OCI-M2 (cell line): ENCODE measurements around the gene KCNJ9.

Experiments
- DNase-seq: peaks from one replicate; lab custom pipeline; 2025; ENCODE audit not compliant: unreplicated experiment; lab: John Stamatoyannopoulos, UW

The KCNJ9 gene

DNA sequence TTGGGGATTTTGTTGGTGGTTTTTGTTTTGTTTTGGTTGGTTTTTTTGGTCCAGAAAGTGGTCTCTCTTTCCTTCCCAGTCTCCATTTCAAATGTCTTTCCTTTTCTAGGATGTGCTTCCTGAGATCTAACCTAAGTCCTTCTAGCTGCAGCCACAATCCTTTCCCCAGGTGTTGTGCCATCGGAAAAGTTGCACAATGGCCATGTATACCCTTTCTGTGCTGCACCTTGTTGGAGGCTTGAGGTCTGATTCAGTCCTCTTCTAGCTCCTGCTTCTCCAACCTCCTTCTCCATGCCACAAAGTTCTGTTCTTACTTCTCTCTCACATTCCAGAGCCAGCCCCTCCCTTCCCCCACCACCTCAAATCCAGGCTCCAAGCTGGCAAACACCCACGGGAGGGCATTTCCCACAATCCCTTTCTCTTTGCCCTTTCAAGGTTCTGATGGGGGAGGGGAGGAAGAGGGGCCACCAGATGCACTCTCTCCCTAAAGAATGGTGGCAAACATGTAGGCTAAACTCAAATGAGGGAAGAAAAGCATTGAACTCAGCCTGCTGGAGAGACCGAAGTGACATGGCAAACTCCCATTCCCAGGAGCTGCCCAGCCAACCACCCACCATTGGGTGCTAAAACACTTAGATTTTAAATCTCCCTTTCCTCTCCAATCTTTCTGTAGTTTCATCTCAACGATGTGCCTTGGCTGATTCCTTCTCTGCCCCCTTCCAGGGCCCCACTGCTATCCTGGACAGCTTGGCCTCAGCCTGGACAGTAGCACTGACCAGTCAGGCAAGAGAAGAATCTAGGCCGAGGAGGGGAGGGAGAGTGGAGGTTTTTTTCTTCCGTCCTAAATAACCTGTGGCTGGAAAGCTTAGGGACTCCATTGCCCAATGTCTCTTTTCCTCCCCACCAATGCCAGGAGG is 14.3 kb upstream of the KCNJ9 start:
- DNase-seq: no peak

DNA sequence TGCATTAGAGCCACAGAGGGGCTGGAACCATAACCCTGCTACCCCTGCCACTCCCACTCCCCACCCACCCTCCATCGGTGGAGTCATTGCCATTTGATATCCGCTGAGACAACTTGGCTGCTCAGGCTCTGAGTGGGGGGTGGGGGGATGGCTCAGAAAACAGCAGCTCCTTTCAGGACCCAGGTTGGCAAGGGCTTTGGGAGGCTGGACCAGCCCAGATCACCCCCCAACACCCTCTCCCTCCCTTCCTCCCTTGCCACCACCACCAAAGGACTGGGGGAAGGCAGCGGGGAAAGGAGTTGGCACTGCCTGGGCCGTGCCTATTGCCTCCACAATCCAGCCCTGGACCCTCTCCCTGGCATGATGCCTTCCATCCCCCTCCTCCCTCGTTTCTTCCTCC is 13.1 kb upstream of the KCNJ9 start:
- no peak for DNase-seq

DNA sequence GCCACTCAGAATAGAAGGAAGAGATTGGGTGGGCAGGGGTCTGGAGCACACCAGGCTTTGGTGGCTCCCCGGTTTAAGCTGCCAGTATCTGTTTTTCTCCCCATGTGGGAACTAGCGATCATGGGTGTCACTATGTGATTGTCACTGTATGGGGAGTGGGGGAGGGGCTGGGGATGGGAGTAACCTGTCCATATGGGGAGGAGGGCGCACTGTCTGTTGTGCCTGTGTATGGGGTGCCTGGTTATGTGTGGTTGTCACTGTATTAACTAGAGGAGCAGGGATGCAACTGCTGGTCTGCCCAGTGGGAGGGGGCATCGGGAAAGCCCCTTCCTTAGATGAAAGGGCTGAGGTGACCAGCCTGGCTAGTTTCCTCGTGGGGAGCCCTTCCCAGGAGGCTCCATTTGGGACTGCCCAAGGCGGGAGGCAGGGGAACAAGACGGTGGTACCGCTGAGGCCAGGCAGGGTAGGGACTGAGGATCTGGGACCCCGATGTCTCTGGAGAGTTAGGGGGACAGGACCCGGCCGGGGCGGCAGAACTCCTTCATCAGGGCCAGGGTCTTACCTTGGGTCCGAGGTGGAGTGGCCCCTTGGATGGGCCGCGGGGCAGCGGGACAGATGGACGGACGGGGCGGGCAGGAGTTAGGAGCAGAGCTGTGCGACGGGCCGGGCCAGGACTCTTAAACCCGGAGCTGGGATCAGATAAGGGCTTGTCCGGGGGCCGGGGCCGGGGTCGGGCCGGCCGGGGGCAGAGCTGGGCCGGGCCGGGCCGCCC is 11.7 kb upstream of the KCNJ9 start, which contains the start of gene KCNJ10:
KCNJ10 (minus strand) TSS at position 701 of the 772 bp plus-strand sequence. CDS start 27,628 bp downstream, outside the sequence.
- DNase-seq: no peak

DNA sequence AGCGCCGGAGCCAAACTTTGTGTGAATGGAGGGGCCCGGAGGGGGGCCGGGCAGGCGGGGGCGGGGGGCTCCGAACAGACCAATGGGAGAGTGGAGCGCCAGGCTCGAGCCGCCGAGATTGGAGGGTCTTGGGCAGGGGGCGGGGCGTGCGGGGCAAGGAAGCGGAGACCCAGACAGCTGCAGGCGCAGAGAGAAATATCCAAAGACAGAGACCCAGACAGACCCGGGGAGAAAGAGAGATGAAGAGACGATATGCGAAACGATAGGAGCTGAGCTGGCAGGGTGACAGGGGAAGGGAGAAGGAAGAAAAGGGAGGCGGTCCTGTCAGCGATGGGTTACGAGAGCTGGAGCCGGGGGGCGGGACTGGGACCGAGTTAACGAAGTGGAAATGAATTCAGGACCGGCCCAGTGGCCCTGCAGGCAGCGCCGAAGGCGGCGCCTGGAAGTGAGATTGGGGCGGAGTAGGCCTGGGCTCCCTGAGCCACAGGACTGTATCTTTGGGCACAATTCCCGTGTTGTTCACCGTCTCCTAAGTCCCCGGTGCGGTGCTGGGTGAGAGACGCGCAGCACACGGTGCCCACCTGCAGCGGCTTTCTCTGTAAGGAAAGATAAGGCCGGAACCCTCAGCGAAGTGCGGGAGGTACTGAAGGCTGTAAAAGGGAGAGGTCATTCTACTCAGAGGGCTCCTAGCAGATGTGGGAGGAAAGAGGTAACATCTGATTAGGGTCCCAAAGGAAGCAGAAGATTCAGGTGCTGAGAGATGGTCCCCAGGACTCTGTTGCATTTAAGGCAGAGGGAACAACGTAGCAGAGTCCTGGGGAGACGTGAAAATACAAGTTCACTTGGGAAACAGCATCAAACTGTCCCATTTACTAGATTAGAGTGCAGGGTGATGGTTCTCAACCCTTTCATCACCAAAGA is 10.8 kb upstream of the KCNJ9 start:
- DNase-seq: no peak

DNA sequence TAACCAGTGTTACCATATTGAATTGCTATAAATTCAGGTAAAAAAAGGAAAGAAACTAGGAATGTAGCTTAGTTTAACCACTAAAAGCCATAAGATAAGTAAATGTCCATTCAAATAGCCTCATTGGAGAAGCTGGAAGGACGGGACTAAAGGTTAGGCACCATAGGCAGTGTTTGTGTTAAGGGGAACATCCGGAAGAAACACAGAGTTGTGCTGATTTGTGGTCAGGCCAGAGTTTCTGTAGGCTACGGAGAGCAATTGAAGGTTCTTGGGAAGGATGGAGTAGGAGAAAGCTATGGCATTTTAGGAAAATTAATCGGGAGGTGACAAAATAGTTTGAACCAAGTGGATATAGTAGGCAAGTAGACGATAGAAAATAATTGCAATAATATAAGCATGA is 10.0 kb upstream of the KCNJ9 start:
- DNase-seq: no peak

DNA sequence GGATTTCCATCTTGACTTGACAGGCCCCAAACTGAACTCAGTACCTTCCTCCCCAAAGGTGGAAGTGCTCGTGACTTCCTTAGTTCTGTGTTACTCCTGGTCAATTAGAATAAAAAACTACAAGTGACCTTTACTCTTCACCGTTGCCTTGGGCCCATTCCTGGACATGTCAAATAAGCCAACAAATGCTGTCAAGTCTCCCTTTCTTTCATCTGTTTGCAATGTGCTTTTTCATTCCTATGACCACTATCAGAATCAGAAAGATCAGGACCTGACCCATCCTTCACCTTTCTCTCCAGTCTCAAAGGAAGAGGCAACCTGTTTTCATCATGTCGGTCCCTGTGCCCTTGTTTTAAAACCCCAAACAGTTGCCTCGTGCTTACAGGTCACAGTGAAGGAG is 6.5 kb upstream of the KCNJ9 start:
- DNase-seq: no peak

DNA sequence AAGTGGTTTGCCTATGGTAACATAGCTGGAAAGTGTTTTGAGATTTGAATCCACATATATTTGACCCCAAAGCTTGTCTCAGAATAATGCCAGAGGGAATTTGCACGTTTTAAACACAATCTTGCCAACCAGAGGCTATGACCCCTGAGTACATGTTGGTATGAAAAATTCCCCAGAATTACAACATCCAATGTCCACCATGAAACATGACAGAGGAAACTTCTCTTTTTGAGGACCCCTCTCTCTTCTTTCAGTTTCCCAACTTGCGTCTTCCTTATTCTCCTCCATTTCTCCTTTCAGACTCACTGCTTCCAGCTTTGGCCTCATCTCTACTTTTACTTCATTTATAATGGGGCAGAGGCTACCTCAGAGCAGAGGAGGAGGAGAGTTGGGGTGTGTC is 5.5 kb upstream of the KCNJ9 start:
- no peak for DNase-seq

DNA sequence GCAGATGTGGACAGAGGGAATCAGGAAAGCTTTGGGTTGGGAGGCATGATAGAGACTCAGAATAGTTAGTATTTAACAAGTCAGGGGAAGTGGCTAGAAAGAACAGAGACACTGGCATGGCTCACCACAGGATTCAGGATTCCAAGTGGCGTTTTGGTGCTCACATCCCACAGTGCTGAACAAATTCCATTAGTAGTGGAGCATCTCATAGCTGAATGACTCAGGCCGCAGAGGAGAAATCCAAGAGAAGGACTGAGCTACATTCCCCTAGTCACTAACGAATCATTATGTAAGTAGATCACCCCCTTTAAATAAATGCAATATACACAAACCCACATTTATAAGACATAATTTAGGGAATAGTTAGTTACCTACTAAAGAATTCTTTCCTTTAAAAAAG is 5.0 kb upstream of the KCNJ9 start:
- no peak for DNase-seq

DNA sequence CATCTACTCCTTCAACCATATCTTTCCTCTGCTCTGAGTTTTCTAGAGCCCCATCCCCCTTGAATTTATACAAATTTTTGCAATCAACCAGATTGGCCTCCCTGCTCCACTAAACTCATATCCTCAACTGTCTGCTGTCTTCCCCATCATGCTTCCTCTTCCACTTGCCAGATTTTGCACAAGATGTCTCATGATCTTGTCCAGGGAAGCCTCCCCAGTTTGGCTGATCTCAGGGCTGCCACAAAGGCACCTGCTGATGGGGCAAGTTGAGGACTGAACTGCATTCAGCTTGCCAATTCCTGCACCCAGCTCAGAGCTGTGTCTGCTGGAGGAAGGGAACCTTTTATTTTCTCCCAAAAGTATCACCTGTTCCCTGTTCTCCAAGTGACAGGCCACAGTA is 3.9 kb upstream of the KCNJ9 start:
- no peak for DNase-seq

DNA sequence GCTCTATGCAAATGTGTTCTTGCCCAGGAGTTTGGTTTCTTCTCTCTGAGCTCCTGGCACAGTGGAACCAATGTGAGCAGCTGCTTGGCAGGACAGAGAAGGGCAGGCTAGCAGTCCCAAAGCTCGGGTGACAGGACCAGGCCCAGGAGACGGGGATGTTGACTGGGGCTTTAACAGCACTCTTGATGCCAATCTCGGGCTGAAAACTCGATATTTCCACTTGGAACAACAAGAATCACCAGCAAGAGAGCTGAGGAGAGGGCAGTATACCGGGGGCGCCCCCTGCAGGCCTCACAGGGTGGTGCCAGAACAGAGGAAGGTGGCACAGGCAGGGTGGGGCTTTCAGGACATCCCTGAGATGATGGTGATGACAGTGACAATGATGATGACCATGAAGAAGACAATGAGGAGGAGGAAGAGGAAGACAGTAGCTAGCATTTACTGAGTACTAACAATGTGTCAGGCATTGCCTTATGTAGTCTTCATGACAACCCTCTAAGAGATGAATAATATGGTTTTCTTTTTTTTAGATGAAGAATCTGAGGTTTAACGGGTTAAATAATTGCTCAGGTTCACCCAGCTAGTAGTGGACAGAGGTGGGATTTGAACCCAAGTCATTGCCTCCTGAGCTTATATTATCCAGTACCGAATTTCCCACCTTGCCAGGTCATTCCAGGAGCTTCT is 2.7 kb upstream of the KCNJ9 start:
- no peak for DNase-seq

DNA sequence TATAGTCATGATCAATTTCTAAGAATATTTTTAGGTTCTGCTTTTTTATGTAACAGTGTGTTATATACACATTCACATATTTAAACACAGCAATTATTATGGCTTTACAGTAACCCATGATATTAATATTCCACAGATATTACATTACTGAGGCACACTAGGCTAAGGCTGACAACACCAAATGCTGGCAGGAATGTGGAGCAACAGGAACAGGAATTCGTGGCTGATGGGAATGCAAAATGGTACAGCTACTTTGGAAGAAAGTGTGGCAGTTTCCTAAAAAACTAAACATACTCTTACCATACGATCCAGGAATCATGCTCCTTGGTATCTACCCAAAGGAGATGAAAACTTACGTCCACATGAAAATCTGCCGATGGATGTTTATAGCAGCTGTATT is 1.9 kb upstream of the KCNJ9 start:
- no peak for DNase-seq

DNA sequence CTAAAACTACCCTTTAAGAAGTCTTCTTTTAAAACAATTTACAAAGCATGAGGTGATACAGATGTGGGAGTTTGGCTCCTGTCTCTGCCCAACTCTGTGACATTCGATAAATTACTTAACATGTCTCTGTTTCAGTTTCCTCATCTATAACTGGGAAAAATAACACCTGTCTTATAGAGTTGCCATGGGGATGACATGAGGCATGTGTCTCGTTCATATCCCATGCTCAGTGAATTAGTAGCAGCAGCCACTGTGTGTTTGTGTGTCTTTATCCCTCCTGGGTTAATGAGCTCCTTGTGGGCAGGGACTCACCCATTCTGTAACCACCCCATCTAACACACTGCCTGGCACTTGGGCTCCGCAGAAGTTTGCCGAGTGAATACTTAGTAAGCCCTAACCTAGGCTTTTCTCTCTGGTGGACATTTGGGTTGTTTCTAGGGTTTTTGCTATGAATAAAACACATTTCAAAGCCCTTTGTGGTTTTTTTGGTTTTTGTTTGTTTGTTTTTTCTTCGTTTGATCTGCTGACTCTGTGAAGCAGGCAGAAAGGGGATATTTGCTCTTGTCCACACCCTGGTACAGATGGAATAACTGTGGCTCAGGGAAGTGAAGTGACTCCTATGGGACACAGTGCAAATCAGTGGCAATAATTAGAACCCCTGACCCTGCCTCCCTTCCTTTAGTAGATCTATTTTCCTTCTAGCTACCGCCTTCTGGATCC is 797 bp upstream of the KCNJ9 start:
- no peak for DNase-seq

DNA sequence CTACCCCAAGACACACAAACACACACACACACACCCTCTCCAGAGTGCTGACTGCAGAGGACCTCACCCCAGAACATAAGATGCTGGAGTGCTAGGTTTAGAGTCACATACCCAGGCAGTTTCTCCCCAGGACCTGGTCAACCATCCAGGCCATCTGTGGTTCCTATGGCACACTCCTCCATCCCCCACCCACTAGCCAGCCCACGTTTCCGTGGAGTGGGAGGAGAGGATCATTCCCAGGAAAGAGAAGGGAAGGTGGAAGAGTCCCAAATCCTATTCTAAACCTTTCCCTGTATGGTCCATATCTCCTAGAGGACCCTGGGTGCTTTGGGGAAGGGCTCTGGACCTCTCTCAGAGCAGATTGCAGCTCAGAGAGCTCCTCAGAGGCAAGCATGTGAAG is 1.1 kb downstream of the KCNJ9 start:
- DNase-seq: no peak

DNA sequence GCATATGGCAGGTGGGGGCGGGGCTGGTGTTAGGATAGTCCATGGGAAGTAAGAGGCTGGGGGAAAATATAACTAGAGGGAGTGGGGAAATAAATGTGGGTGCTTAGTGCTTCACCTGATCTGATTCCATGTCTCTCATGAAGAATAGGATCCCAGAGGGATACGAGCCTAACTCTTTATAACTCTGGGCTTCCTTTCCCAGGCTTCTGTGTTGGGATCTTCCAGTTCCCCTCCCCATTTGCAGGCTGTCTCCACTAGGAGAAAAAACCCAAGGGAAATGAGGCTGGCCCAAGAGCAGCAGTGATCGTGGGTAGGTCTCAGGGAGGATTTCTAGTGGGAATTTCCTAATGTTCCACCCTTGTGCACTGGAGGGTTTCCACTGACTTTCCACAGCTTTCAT is 1.6 kb downstream of the KCNJ9 start:
- DNase-seq: no peak

DNA sequence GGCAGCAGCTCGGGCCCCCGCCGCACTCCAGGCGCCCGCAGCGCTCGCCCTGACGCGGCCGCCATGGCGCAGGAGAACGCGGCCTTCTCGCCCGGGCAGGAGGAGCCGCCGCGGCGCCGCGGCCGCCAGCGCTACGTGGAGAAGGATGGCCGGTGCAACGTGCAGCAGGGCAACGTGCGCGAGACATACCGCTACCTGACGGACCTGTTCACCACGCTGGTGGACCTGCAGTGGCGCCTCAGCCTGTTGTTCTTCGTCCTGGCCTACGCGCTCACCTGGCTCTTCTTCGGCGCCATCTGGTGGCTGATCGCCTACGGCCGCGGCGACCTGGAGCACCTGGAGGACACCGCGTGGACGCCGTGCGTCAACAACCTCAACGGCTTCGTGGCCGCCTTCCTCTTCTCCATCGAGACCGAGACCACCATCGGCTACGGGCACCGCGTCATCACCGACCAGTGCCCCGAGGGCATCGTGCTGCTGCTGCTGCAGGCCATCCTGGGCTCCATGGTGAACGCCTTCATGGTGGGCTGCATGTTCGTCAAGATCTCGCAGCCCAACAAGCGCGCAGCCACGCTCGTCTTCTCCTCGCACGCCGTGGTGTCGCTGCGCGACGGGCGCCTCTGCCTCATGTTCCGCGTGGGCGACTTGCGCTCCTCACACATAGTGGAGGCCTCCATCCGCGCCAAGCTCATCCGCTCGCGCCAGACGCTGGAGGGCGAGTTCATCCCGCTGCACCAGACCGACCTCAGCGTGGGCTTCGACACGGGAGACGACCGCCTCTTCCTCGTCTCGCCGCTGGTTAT is 2.8 kb downstream of the KCNJ9 start:
- DNase-seq: no peak

DNA sequence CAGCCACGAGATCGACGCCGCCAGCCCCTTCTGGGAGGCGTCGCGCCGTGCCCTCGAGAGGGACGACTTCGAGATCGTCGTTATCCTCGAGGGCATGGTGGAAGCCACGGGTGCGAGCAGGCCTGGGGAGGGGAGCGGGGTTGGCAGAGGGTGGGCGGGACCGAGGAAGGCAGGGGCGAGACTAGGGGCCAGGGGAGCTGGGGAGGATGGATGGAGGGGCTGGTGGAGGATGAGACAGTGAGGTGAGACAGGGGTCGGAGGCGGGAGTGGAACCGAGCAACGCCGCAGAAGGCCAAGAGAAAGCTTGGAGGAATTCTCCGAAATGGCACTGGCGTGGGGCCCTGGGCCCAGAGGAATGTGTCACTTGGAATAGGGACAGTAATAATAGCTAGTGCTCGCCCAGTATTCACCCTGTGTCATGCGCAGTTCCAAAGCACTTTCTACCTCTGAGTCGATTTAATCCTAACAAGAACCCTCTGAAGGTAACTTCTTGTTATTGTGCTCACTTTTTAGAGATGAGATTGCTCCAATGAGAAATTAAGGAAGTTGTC is 3.5 kb downstream of the KCNJ9 start:
- no peak for DNase-seq

DNA sequence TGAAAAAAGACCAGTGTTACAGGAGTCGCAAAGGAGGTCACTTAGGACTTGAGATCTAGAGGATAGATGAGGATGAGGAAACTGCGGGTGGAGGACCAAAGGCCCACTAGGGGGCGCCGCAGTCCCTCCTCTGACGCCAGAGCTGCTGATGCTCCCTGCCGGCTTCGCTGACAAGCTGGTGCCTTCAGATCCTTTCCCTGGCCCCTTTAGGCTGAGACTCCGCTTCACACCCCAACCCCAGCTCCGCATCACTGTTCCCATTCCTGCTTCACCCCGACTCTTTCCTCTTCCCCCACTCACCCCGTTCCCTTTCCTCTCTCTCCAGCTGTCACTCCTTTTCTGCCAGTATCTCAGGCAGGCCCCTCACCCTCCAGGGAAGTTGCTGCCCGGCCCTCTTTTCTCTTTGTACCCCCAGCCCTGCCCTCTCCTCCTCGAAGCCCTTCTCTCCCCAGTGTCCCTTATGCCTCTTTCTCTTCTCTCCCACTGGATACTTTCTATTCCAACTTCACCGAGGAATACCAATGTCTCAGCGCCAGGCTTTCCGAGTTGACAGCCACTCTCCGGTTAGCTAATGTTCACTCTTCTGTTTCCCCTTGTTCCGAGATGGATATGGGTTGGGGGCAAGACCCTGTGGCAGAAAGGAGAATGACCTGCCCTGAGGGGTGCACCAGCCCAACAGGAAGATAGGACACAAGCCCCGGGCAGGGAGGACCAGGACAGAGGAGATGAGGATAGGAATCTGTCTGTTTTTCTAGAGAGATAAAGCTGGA is 4.5 kb downstream of the KCNJ9 start:
- peak; percentile 50 for DNase-seq

DNA sequence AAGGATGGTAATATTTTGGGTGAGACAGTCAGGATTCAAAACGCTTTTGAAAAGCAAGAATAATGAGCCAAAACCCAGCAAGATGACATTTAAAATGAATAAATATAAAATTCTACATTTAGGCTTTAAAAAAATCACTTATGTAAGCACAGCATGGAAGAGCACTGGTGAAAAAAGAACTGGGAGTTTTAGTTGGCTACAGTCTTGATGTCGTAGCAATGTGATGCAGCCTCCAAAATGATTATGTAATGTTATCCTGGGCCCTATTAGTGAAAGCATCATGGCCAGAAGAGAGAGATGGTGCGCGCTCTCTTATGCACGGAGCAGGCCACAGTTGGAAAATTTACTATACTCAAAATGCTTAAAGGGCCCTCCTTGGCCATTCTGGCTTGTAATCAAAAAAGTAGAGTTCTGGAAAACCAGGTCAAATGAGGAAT is 5.1 kb downstream of the KCNJ9 start:
- DNase-seq: no peak
